ENCODE data around the gene WNT5B. TPM values are rescaled to one million over a fixed set of nuclear protein-coding genes. Genes with fewer than 3 reads are reported as not detected.
A peak's percentile ranks its signal among the peaks of the same experiment; 100 is the strongest.

The WNT5B gene
- total and polyA plus RNA-seq, 9 donors: 3.1 to 20.3 (median 8.5) TPM

GRCh38 chr12:1592444-1593173 lies 36.4 kb upstream of the WNT5B start:
- H3K4me1 ChIP-seq (ENCODE audit: insufficient read depth): peaks cover 18% of the 10 kb centered on the region
- 34 to 39% (median 39%) methylated on average over 27 of the region's 27 CpGs for WGBS, 3 donors
- peak overlapping the region in 1 of 2 donors; percentile 86 for H3K27ac ChIP-seq
- DNase-seq: peak in 1 of 5 donors; percentile 46
- no peaks in the 10 kb centered on the region for H3K9me3 ChIP-seq
- intact Hi-C loops (cut with DNase I): loop anchor here in 1 of 4 donors (10.0 kb wide), 2 partner anchors 838 to 1018 kb away; partner anchors contain the start of gene WNK1
- H3K27me3 ChIP-seq: no peaks in the 10 kb centered on the region
- H3K36me3 ChIP-seq: no peaks in the 10 kb centered on the region
- H3K4me3 ChIP-seq: peak overlapping the region; percentile 68
- TF ChIP-seq POLR2A (IDR thresholded peaks at IDR 0.05) (no peak), CTCF (IDR thresholded peaks at IDR 0.05) (no peak), EP300 (IDR thresholded peaks at IDR 0.05) (no peak)

- DNase-seq: peak in 3 of 5 donors; percentile 34 to 66 (median 65)
- 11 to 26% (median 13%) methylated on average over 34 to 56 of the region's 56 CpGs for WGBS, 3 donors
- H3K9me3 ChIP-seq: no peaks in the 10 kb centered on the region
- H3K27ac ChIP-seq: peak overlapping the region; percentile 37 to 86
- H3K4me3 ChIP-seq: peak overlapping the region; percentile 68
- intact Hi-C loops (cut with DNase I): loop anchor here in 1 of 4 donors (10.0 kb wide), 2 partner anchors 839 to 1019 kb away; partner anchors contain the start of gene WNK1
- no peak for TF ChIP-seq CTCF (IDR thresholded peaks at IDR 0.05)
- no peak for TF ChIP-seq POLR2A (IDR thresholded peaks at IDR 0.05)
- no peak for TF ChIP-seq EP300 (IDR thresholded peaks at IDR 0.05)
- no peaks in the 10 kb centered on the region for H3K36me3 ChIP-seq
- no peaks in the 10 kb centered on the region for H3K27me3 ChIP-seq
- peaks cover 18% of the 10 kb centered on the region for H3K4me1 ChIP-seq (ENCODE audit: insufficient read depth)
Observed at GRCh38 chr12:1593174-1594005, 35.6 kb upstream of the WNT5B start.

GRCh38 chr12:1594006-1594260 lies 35.1 kb upstream of the WNT5B start:
- H3K36me3 ChIP-seq: no peaks in the 10 kb centered on the region
- H3K27ac ChIP-seq: peak overlapping the region; percentile 37 to 86
- H3K4me1 ChIP-seq (ENCODE audit: insufficient read depth): peaks cover 18% of the 10 kb centered on the region
- peak overlapping the region; percentile 68 for H3K4me3 ChIP-seq
- intact Hi-C loops (cut with DNase I): loop anchor here in 1 of 4 donors (10.0 kb wide), 2 partner anchors 839 to 1019 kb away; partner anchors contain the start of gene WNK1
- 0 to 1% methylated on average over 11 to 29 of the region's 34 CpGs; no CpG with 5 or more reads in 1 of the 3 donors for WGBS, 3 donors
- DNase-seq: peak in 2 of 5 donors; percentile 56 to 73
- TF ChIP-seq POLR2A (IDR thresholded peaks at IDR 0.05) (peak; percentile 27), EP300 (IDR thresholded peaks at IDR 0.05) (no peak)
- no peaks in the 10 kb centered on the region for H3K9me3 ChIP-seq
- no peaks in the 10 kb centered on the region for H3K27me3 ChIP-seq

- Histone ChIP-seq H3K27me3 (no peaks in the 10 kb centered on the region), H3K4me3 (peak within 1 kb of the TSS; percentile 68), H3K27ac (peak within 1 kb of the TSS; percentile 86 to 87), H3K4me1 (ENCODE audit: insufficient read depth) (peaks cover 18% of the 10 kb centered on the region), H3K9me3 (no peaks in the 10 kb centered on the region), H3K36me3 (no peaks in the 10 kb centered on the region)
- TF ChIP-seq EP300 (IDR thresholded peaks at IDR 0.05) (peak; percentile 30), POLR2A (IDR thresholded peaks at IDR 0.05) (peak; percentile 34), CTCF (IDR thresholded peaks at IDR 0.05) (peak in 1 of 3 donors; percentile 13)
- DNase-seq: peak; percentile 89 to 93 (median 92)
- intact Hi-C loops (cut with DNase I): loop anchor here in 1 of 4 donors (10.0 kb wide), 2 partner anchors 840 to 1020 kb away; partner anchors contain the start of gene WNK1
- WGBS, 3 donors: 1% methylated on average over 70 to 115 of the region's 115 CpGs
Observed at GRCh38 chr12:1594261-1595025, 34.6 kb upstream of the WNT5B start, which contains the start of gene FBXL14. FBXL14 (minus strand) TSS chr12:1594581; CDS start chr12:1594066, 515 bp downstream.

Data from ovary (tissue), 9 donors.